ENCODE results near the gene MDM4. TPM values are rescaled to one million over a fixed set of nuclear protein-coding genes. Genes with fewer than 3 reads are reported as not detected.
A peak's percentile ranks its signal among the peaks of the same experiment; 100 is the strongest.

MDM4 gene
- total RNA-seq, 2 donors from 2014 or later, result 65.1 to 75.9 TPM

DNA sequence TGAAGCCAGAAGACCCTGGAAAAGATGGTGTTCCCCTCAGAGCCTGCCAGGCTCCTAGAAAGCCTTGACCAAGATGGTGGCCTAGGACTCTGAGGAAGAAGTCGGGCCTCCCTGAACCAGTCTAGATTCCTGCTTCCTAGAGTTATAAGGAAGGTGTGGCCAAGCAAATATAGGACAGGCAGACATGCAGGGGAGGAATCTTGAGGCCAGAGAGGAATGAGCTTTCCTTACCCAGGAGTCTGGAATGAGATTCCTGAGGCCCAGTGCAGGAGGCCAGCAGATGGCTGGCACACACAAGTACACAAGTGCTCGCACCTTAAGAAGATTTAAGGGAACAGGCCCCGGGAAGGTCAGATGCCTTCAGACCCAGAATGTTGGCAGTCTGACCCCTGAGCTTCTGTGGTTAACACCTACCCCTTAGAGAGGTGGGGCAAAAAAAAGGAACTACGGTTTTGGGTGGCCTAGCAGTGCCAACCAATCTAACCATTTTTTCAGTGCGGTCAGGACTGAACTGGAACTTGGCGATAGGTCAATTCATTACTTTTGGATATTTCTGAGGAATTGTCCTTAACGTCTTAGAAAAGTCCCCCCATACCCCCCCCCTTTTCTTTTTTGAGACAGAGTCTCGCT, 73.3 kb downstream of the MDM4 start:
- intact Hi-C loops (cut with DNase I), result no loop called here
- peak; percentile 16 for DNase-seq (ENCODE audit: low spot score)

DNA sequence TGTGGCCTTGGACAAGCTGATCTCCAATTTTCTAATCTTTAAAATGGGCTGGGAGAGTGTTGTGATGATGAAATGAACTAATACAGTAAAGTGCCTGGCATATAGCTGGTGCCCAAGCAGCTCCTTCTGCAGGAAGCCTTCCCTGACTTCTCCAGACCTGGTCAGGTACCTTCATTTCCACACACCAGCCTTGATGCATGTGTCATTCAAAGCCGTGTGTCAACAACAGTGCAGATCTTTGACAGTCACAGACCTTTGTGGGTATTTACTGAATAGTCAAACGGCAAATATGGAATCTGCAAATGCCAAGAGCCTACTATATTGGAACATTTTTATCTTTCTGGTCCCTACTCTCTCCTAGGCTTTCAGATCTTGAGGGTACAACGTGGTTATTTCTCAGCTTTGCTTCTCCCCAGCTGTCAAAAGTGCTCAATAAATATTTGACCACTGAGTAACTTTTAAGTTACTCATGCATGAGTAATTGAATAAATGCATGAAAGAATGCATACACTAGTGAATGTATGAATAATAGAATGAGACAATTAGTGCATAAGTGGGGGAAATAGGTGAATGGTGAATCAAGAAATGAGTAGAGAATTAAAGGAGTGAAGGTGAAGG, 75.4 kb downstream of the MDM4 start:
- intact Hi-C loops (cut with DNase I), result no loop called here
- DNase-seq (ENCODE audit: low spot score), result no peak

DNA sequence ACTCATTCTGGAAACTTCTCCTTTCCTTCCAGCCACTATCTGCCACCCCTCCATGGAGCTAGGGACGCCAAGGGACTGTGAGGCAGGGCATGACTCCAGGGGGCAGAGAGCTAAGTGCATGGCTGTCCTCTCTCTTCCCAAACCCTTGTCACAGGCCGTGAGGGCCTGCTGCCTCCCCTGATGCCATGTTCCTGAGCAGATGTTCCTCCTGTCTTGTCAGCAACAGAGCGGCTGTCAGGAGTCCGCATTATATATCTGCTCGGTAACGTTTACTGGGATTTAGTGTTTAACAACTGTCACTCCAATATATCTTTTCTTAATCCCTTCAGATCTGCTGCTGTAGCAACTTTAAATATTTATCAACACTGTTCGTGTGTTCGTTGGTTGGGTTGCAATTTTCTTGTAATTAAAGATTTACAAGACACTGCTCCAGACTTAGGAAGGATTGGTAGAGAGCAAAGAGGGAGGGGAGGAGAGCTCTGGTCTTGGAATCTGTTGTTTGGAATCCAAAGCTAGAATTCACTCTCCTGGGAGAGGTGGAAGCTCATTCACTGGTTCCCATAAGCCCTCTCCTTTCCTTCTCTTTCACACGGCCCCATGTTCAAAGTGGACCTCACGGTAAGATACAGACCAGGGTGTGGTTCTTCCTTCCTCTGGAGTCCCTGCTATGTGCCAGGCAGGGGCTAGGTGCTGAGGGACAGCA, 76.2 kb downstream of the MDM4 start:
- intact Hi-C loops (cut with DNase I), result no loop called here
- peak; percentile 38 for DNase-seq (ENCODE audit: low spot score)

DNA sequence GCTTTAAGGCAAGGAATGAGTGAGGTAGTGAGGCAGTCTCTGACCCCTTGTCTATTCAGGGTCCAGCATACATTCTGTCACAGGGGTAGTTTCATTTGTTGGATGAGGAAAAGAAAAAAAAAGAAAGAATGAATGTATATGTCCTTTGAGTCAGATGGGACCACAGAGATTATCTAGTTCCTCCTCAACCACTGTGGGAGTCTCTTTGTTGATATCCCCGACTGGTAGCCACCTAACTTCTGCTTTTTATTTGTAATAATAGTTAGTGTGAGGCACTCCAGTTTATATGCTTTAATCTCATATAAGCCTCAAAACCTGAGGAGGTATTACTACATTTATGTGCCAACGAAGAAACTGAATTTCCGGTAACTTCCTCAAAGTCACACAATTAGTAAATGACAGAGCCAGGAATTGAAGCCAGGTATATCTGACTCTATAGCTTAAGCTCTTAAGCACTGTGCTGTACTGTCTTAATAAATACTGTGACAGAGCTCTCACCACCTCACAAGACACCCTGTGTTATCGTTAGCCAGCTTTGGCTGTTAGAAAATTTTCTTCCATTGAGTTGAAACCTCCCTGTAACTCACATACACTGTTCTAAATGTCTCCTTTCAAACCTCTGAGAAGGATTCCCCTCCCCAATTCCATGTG, 82.2 kb downstream of the MDM4 start:
- intact Hi-C loops (cut with DNase I), result no loop called here
- DNase-seq (ENCODE audit: low spot score), result no peak

DNA sequence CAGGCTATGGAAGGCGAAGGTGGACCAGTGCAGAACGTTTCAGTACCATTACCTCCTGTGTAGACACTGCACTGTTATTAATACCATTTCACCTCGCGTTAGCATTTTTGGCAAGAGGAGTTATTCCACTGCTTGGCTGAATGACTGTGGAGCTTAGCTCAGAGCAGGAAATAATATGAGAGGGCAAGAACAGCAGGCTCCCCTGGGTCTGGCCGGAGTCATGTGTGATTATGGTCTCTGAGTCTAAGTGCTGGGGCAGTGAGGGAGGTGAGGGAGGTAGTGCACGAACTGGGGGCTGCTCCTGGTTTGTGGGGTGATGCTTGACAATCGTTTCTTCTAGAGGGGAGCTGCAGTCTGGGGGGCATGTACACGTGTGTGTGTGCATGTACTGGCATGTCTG, 82.9 kb downstream of the MDM4 start:
- DNase-seq (ENCODE audit: low spot score), result peak; percentile 36
- intact Hi-C loops (cut with DNase I), result no loop called here

DNA sequence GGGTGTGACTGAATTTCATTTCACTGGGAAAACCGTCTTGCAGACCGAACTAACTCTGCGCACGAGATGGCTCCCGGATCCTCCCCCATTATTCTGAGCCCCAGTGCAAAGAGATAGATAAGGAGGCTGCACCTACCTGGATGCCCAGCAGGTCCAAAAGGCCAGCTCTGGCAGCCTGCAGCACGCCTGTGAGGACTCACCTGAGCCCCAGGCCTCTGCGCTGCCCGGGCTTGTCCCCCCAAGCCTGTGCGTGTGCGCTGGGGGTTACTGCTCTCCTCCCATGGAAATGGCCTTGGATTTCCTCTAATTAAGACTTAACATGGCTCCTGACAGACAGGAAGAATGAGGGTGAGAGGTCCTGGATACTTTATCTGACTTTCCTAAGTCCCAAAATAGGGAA, 83.4 kb downstream of the MDM4 start:
- peak; percentile 51 for DNase-seq (ENCODE audit: low spot score)
- intact Hi-C loops (cut with DNase I), result no loop called here

DNA sequence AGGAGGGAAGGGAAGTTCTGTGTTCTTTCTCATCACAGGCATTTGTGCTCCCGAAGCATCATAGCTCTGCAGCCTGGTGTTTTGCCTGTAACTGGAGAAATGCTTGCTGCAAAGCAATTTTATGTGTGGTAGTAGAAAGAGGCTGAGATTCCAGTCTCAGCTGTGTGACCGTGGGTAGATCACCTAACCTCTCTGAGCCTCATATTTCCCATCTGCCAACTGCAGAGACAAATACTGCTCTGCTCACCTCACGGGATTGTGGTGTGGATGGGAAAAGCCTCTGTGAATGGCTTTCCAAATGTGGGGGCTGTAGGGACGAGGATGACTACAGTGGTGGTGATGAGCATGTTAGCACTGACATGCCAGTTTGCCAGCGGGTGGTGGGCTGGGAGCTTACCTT, 84.0 kb downstream of the MDM4 start:
- peak; percentile 32 for DNase-seq (ENCODE audit: low spot score)

DNA sequence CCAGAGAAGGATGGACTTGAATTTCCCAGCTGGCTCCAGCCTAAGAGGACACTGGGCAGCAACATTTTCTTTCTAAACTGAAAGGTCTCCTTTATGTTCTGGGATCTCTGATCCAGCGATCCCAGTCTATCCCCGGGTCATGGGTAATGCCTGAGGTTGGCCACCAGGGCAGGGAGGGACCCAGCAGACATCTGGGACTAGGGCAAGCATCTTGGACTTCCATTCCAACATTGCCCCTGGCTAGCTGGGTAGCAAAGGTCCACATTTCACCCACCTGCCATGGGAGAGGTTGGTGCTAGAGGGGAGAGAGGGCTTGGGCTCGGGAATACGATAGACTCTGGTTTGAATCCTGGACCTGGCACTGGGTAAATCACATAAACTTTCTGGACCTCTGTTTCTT, 84.8 kb downstream of the MDM4 start:
- intact Hi-C loops (cut with DNase I), result no loop called here

More for the DNA sequence above, 84.0 kb downstream of the MDM4 start:
- intact Hi-C loops (cut with DNase I), result no loop called here

DNA sequence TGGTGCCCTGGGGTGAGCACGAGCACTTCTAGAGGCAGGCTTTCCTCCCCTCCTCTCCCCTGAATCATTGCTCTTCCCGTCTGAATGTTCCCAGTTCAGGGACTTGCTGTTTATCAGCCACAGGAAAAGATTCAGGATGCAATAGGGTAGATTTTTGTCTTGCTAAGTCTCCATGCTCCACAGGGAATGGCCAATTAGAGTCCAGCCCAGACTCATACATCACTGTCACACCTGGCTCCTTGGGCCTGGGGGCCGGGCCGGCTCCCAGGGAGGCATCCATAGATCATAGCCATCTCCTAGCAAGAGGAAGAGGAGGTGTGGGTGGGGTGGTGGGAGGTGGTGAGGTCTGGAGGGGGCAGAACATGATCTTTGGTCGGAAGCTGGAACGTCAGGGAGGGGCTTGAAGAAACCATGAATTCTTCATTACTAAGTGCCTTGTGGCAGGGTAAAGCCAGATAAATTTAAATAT, 85.9 kb downstream of the MDM4 start:
- DNase-seq (ENCODE audit: low spot score), result peak; percentile 72
- intact Hi-C loops (cut with DNase I), result no loop called here

More for the DNA sequence above, 84.8 kb downstream of the MDM4 start:
- peak; percentile 26 for DNase-seq (ENCODE audit: low spot score)

DNA sequence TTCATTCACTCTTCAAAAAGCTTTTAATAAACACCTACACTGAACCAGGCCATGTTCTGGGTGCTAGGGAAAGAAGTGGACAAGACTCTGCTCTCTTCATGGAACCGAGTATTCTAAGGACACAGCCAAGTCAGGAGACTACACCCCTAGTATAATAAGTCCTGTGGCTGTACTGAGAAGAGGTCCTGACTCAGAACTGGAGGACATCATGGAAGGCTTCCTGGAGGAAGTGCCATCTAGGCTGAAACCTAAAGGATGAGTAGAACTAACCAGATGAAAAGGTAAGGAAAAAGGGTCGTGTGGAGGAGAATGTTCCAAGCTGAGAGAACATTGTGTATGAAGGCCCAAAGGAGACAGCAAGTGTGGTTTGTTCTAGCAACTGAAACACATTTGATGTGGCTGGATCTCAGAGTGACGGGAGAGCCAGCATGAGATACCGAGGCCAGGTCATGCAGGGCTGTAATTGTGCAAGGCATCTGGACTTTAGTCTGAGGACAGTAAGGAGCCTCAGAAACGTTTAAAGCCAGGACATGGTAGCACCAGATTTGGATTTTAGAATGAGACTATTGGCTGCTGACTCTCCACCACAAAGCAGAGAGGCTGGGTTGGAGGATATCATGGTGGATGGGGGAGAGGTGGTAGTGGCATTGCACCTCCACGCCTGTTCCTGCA, 86.8 kb downstream of the MDM4 start:
- DNase-seq (ENCODE audit: low spot score), result peak; percentile 18
- intact Hi-C loops (cut with DNase I), result loop anchor here in 1 of 2 donors (1.0 kb wide), 1 partner anchor 27 kb away; no protein-coding TSS in a partner anchor

DNA sequence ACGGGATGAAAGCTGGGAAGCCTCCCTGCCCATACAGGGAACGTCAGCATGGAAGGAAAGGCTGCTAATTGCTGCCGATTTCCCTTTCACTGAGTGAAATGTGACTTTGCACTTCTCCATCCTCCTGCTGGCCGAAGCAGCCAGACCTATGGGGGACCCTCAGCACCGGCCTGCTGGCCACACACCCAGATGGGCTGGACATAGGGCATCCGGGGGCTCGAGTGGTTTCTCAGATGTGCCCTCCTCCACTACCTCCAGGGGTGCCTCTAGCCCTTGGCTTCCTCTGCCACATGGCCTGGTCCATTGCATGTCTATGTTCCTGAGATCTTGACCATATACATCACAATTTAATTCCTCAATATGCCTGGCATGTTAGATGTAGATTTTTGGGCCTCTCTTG, 89.6 kb downstream of the MDM4 start:
- DNase-seq (ENCODE audit: low spot score), result peak; percentile 60
- intact Hi-C loops (cut with DNase I), result no loop called here

Other genes with a start within 250 kb of the MDM4 start
- gene PLEKHA6, start 156.5 kb upstream of the MDM4 start, total RNA-seq, result 10 to 100 TPM; 13.3 to 23.5 TPM
- gene PPP1R15B, start 104.6 kb upstream of the MDM4 start, total RNA-seq, result 10 to 100 TPM; 33.2 to 45.7 TPM
- 10 to 100 TPM; 33.7 to 36.9 TPM for gene PIK3C2B, start 21.6 kb upstream of the MDM4 start, total RNA-seq
- gene LRRN2, start 169.3 kb downstream of the MDM4 start, total RNA-seq, result 10 to 100 TPM in 1 of 2 donors, 1 to 10 TPM in 1; 8.9 to 13.6 TPM